GM18526 (cell line): ENCODE data around the gene ACD.

Source experiments
- POLR2A ChIP-seq: IDR thresholded peaks from 3 replicates; pipeline ENCODE4 v1.6.1; 2011; ENCODE audit not compliant: insufficient read length; ENCODE audit errors: extremely low read depth

The ACD gene

GRCh38 chr16:67666559-67667452 lies 6.7 kb upstream of the ACD start, which contains the start of the genes C16orf86 and ENKD1:
Gene C16orf86, plus strand, starts transcription at chr16:67666814. Its CDS starts 157 bp downstream, at chr16:67666971.
Gene ENKD1, minus strand, starts transcription at chr16:67666750. Its CDS starts 308 bp downstream, at chr16:67666442.
- TF ChIP-seq POLR2A = no peak

- TF ChIP-seq POLR2A = no peak
These were observed 6.0 kb upstream of the ACD start for GRCh38 chr16:67666032-67666551.

- TF ChIP-seq POLR2A = no peak
These were observed 5.5 kb upstream of the ACD start for GRCh38 chr16:67665598-67665997.

GRCh38 chr16:67664871-67665270 lies 4.8 kb upstream of the ACD start:
- TF ChIP-seq POLR2A = no peak

- no peak for TF ChIP-seq POLR2A
These were observed 4.2 kb upstream of the ACD start for GRCh38 chr16:67664258-67664657.

- no peak for TF ChIP-seq POLR2A
These were observed 3.8 kb upstream of the ACD start for GRCh38 chr16:67663877-67664222.

GRCh38 chr16:67663151-67663876 lies 3.3 kb upstream of the ACD start:
- no peak for TF ChIP-seq POLR2A

- no peak for TF ChIP-seq POLR2A
These were observed 2.6 kb upstream of the ACD start for GRCh38 chr16:67662653-67663010.

GRCh38 chr16:67661886-67662652 lies 2.0 kb upstream of the ACD start:
- TF ChIP-seq POLR2A = no peak

GRCh38 chr16:67661101-67661761 lies 1.2 kb upstream of the ACD start:
- no peak for TF ChIP-seq POLR2A

- peak; percentile 30 for TF ChIP-seq POLR2A
These were observed 536 bp upstream of the ACD start, which contains the start of gene PARD6A for GRCh38 chr16:67660564-67661028. Gene PARD6A, plus strand, starts transcription at chr16:67660960. Its CDS starts 79 bp downstream, at chr16:67661039.

GRCh38 chr16:67658849-67659674 lies 998 bp downstream of the ACD start:
- TF ChIP-seq POLR2A = no peak

- no peak for TF ChIP-seq POLR2A
These were observed 2.1 kb downstream of the ACD start for GRCh38 chr16:67657751-67658518.
